HG02981 (cell line): ENCODE data around the gene AK4.

Experiments
- ATAC-seq: cut with Tn5 transposase; IDR thresholded peaks from one replicate; pipeline ENCODE4 v1.9.1; 2021; ENCODE audit warnings: mild to moderate bottlenecking, moderate library complexity; ENCODE audit not compliant: unreplicated experiment

AK4 gene

GRCh38 chr1:65175171-65176055 is 27.4 kb downstream of the AK4 start:
- no peak for ATAC-seq

DNA sequence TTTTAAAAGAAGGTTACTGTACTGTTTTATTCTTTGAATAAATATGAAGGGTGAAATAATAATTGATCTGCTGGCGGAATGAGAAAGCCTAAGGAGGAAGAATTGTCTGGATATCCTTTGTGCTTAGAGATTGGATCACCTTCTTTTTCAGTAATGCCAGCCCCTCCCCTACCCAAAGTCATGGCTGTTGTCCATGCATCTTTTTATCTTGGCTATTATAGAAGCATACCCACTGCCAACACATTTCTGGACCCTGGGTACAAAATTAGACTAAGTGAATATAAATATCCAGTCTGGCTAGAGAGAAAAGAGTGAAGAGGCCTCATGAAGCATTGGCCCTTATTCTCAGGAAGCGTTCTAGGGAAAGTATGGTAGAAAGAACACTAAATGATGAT is 28.1 kb downstream of the AK4 start:
- ATAC-seq = no peak

GRCh38 chr1:65176591-65176990 is 28.6 kb downstream of the AK4 start:
- no peak for ATAC-seq

GRCh38 chr1:65177457-65177856 is 29.5 kb downstream of the AK4 start:
- ATAC-seq = no peak

DNA sequence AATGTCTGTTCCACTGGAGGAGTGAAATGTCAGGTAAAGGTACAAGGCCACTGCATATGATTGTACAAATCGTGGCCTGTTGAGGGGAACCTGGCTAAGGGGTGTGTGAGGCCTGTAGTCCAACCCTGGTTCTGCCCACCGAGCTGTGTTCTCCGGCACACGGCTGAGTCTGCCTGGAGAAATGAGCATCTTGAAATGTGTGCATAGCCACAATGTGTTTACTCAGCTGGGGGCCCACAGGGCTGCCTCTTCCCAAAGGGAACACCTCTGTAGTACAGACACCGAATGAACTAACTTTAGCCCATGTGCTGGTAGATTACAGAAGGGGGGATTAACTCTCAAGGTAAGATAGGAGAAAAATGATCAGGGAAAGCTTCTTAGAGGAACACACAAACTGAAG is 30.2 kb downstream of the AK4 start:
- no peak for ATAC-seq

DNA sequence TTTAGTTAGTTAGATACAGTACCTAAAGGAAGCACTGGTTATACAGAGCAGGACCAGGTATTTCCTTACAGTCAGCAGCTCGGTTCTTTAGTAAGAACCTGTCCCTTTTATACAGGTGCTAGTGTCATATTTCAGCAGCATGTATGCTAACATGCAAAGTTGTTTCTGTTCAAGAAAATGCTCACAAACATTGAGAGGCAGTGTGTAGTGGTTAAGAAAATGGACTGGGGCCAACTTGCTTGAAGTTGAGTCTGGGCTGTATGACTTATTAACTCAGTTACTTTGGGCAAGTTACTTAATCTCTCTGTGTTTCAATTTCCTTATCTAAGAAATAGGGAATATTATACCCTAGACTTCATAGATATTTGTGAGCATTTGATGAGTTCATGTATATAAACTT is 31.1 kb downstream of the AK4 start:
- ATAC-seq = peak; percentile 28

DNA sequence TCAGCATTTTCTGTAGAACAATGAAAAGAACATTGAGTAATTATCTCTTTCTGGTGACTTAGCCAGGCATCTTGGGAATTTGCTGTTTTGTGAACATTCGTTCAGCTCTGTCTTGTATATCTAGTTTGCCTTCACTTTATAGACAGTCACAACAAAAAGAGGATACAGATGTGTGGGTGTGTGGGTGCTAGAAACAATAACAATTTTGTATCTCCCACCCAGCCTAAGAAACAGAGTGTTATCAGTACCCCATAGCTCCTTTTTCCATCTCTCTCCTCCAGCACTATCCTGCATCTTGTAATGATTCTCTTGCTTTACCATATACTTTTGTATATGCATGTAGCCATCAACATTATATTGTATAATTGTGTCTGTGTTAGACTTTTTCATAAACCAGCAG is 33.0 kb downstream of the AK4 start:
- no peak for ATAC-seq

- no peak for ATAC-seq
Measured at GRCh38 chr1:65182658-65183268, 34.8 kb downstream of the AK4 start.

DNA sequence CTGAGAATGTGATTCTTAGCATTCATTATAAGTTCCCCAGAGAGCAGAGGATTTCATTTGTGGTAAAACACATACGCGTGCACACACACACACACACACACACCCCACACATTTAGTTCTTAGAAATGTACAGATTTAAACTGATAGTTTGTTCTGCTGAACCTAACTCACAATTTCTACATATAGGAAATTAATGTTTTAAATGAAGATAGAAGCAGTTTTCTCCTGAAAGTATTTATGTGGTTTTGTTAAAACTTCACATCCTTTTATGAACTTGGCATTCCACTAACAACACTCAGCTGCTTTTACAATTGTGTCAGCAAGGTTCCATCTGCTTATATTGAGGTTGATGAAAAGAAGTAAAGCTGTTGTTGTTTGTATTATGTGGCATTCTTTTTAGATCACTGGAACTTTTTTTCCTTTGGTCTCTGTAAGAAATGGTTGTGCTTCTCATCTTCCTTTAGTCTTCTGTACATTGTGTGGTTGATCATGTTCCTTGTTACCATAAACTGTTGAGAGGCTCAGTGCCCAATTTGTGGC is 41.6 kb downstream of the AK4 start:
- no peak for ATAC-seq

- no peak for ATAC-seq
Measured at GRCh38 chr1:65190229-65190628, 42.2 kb downstream of the AK4 start.

DNA sequence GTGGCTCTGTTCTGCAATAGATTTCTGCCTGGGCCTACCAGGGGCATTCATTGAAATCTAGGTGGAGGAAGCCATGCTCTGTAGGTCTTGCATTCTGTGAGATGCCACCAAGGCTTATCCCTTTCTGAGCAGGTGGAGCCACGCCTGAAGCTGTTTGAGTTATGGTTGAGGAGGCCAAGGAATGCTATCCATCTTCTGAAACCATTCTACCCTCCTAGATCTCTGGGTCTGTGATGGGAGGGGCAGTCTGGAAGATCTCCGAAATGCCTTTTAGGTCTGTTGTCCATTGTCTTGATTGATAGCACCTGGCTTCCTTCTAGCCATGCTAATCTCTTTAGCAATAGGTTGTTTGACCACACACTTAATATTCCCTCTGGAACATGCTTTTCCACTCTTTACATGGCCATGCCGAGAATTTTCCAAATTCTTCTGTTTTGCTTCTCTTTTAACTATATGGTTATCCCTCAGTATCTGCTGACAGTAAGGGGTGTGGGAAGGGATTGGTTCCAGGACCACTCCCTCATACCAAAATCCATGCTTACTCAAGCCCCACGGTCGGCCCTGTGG is 45.2 kb downstream of the AK4 start:
- no peak for ATAC-seq

- ATAC-seq = no peak
Measured at GRCh38 chr1:65195495-65196417, 47.8 kb downstream of the AK4 start.

- no peak for ATAC-seq
Measured at GRCh38 chr1:65196926-65197325, 48.9 kb downstream of the AK4 start.

GRCh38 chr1:65197636-65198035 is 49.6 kb downstream of the AK4 start:
- ATAC-seq = no peak

DNA sequence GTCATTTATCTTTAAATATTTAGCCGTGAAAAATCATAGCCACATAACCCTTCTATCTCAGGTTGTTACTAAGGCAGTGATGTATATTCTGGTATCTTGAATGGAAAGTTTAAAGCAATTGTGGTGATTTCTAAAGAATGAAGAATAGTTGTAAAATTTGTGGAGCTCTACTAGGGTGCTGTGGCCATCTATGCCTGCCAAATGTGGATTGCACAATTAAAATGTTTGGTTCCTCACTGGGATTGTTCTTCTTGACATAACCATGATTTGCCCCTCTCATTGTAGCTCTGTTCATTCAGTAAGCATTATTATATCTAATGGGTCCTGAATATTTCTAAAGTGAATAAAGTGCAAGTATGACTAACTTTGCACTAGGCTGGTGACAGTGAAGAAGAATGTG is 50.1 kb downstream of the AK4 start:
- no peak for ATAC-seq

DNA sequence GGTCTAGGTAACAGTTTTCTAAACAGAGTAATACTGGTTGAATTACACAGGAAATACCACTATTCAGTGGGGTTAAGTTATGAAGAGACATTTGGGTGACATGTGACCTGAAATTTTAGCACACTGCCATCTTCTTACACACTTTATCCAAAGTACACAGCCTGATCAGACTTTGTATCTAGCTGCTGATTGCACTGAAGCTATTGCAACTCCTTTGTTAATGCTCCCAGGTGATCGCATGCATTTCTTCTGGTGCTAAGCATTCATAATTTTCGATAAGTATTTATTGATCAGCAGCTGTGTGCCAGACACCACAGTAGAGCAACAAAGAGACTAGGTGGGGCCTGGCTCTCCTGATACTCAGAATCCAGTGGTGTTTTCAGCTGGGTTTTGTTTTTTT is 52.4 kb downstream of the AK4 start:
- no peak for ATAC-seq

GRCh38 chr1:65206836-65207235 is 58.8 kb downstream of the AK4 start:
- no peak for ATAC-seq

- peak; percentile 63 for ATAC-seq
Measured at GRCh38 chr1:65207317-65207716, 59.3 kb downstream of the AK4 start.

GRCh38 chr1:65208563-65208973 is 60.6 kb downstream of the AK4 start:
- ATAC-seq = no peak

DNA sequence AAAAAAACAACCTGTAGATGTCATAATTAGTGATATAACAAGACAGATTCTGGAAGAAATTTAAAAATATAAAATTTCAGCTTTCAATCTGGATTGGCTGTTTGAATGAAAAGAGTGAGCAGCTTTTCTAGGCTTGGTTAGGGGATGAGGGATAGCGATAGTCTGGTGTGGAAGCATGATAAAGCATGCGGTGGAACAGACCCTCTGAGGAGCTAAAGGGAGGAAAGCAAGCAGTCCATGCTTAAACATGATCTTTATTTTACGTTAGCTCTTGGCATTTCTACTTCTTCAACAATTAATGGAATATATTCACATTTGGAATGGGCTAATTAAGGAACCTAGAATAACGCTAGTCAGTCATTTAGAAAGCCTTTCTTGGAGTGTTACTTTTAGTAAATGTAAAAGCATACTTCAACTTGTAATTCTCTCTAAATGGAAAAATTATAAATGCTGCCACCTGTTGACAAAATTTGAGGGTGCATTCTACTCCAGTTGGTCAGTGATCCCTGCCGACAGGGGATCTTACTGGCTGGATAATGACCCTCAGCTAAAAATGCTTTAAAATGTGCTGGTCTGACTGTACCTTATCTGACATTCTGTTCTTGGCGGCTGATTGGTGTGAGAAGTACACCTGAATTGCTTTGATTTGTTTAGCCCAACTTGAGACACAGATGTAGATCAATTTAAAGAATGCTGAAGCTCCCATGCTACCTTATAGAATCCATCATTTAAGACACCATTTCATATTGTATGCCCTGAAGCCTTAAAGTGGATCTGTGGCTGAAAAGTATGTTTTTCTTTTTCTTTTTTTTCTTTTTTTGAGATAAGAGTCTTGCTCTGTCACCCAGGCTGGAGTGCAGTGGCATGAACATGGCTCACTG is 61.2 kb downstream of the AK4 start:
- ATAC-seq = peak; percentile 39
